Hepatic stellate cell (primary cell): Measurements from ENCODE around the gene AMN.
"Not testable (repeated sequence)": the region's sequence is repeated elsewhere in the genome, so short reads cannot be mapped to it uniquely, and the experiment has no call there.

Source experiments
- DNase-seq: peaks from one replicate; pipeline ENCODE4 v3.0.0; 2011; ENCODE audit warnings: low spot score

Gene AMN

DNA sequence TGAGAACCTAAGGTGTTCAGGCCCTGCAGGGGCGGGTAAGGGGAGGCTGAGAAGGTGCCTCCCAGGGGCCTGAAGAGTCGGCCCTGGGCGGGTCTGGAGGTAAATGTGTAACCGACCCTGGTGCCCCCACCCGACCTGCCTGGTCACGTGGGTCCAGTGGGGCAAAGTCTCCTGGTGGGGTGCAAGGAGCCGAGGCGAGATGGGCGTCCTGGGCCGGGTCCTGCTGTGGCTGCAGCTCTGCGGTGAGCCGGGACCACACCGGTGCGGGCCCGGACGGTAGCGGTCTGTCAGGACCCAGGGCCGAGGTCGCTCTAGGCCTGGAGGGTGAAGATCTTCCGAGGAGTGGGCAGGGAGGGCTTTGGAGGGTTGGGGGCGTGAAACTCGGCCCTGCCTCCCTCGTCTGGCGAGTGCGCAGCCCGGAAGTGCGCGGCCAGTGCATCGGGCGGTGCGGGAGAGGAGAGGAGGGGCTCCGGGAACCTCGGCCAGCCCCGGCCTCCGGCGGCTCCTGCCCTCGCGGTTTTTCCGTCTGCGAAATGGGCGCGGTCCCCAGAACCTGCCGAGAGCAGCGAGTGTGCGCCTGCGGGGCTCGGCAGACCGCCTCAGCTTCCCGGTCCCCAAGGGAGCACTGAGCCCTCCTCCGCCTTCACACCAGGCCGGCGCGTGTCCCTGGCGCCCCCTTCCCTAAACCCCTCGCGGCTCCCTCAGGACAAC is at the start of gene AMN:
AMN (plus strand) TSS at position 174 of the 711 bp plus-strand sequence; CDS start at position 200, 26 bp downstream.
- DNase-seq = no peak

GRCh38 chr14:102873131-102873530 is 49.3 kb upstream of the AMN start:
- DNase-seq = no peak

DNA sequence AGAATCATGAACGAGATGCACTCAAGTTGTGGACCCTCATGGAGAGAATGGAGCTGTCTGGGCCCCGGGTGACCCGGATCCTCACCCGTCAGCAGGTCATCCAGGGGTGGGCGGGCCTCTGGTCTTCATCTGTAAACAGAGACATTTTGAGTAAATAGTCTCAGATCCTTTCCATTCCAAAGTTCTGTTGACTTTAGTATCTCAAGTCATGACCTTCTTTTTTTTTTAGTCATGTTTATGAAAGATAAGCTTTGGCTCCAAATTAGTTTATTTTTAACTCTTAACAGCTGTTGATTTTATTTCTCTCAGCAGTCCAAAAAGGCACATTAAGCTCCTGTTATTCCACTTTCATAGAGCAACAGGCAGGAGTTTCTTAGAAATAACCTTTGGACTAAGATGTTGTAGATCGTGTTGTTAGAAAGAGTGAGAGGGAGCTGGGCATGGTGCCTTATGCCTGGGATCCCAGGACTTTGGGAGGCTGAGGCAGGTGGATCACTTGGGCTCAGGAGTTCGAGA is 48.9 kb upstream of the AMN start:
- no peak for DNase-seq

DNA sequence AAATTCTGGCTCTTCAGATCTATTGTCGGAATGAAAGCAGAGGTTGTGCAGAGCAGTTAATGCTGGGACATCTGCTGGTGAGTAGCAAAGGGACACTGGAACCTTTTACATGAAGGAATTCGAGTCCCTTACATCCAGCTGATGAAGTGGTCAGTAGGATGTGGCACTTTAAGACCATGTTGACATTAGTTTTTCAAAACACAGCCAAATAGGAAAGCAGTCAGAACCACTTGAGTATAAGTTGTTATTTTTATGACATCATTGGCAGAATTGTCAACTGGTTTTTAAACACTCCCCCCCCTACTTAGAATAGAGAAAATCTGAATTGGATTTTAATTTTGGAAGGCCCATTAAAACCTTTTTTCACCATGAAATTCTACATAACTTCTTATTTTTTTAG is 46.8 kb upstream of the AMN start:
- peak; percentile 27 for DNase-seq

DNA sequence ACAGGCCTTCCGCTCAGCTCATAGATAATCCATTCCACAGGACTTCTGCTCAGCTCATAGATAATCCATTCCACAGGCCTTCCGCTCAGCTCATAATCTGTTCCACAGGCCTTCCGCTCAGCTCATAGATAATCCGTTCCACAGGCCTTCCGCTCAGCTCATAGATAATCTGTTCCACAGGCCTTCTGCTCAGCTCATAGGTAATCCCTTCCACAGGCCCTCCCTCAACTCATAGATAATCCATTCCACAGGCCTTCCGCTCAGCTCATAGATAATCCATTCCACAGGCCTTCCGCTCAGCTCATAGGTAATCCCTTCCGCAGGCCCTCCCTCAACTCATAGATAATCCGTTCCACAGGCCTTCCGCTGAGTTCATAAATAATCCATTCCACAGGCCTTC is 45.0 kb upstream of the AMN start:
- DNase-seq = not testable (repeated sequence)

DNA sequence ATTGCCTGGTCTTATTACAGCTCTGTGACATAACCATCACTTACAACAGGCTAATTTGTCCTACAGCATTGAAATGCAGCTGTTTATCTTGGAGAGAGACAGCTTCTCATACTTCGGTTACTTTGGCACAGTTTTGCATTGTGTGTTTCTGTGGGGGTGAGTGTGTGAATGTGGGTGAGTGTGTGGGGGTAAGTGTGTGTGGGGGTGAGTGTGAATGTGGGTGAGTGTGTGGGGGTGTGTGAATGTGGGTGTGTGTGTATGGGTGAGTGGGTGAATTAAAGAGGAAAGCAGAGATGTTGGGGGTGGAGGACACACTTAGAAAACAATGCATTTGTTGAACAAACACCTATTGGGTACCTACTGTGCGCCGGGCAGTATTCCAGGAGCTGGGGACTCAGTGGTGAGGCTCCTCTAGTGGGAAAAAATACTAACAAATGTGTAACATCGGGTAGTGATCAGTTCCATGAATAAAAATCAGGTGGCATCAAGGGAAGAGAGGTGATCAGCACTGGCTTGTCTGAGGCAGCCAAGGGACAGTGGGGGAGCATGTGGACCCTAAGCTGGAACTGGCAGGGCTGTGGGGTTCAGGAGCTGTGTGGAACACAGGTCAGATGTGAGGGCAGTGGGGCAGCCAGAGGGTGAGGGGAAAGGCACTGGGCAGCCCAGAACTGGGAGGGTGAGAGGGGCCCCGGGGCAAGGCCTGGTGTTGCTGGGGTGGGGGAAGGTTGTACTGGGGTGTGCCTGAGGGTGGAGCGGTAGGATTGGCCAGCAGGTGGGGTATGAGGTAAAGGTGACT is 44.1 kb upstream of the AMN start:
- DNase-seq = no peak

DNA sequence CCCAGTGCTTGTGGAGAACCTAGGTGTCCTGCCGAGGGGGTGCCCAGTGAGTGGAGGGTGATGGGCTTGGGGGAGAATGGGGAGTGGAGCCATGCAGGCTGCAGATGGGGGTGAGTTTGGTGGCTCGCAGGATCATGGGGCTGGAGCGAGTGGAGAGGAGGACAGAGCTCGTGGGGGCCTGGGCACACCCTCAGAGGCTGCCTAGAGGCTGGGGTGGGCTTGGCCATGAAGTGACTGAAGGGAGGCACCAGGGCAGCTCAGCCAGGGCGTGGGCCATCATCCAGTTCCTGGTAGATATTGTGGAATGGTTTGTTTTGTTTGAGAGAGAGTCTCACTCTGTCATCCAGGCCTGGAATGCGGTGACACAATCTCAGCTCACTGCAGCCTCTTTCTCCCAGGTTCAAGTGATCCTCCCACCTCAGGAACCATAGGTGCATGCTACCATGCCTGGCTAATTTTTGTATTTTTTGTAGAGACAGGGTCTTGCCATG is 43.4 kb upstream of the AMN start:
- DNase-seq = peak; percentile 42

GRCh38 chr14:102882226-102882906 is 40.1 kb upstream of the AMN start:
- DNase-seq = no peak

GRCh38 chr14:102883089-102883541 is 39.3 kb upstream of the AMN start:
- DNase-seq = no peak

GRCh38 chr14:102883554-102883953 is 38.9 kb upstream of the AMN start:
- no peak for DNase-seq

- DNase-seq = no peak
Observed at GRCh38 chr14:102885737-102886447, 36.6 kb upstream of the AMN start.

GRCh38 chr14:102888748-102889147 is 33.7 kb upstream of the AMN start:
- DNase-seq = no peak

GRCh38 chr14:102889615-102890014 is 32.8 kb upstream of the AMN start:
- DNase-seq = no peak

DNA sequence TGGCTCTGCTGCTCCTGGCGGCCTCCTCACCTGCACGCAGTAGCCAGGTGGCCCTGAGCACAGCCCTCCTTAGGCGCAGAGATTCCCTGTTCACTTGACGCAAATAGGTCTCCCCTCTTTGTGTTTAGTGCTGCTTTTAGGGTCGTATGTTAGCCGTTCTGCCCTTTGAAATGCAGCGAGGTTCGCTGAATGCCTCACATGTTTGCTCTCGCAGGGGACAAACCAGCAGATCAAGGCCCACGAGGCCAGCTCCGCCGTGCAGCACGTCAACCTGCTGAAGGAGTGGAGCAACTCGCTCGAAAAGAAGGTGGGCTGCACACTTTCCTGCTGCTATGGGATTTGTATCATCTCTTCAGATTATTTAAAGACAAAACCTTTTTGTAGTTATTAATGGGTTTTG is 31.4 kb upstream of the AMN start:
- no peak for DNase-seq

- no peak for DNase-seq
Observed at GRCh38 chr14:102891556-102891955, 30.9 kb upstream of the AMN start.

DNA sequence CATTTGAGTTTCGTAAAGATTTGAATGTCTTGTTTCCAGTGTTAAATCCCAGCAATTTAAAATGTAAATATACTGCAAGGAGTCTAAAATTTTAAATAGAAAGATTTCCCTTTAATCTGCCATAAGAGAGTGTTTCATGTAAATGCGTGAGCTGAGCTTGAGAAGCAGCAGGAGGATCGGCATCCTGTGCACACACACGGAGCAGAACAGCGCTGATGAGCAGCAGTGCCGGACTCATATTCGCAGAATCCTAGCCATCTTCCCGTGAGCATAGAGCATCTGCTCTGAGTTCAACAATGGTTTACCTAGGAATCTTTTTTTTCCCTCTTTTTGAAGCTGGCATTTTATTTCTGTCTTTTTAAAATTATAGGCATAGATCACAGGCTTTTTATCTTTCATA is 29.8 kb upstream of the AMN start:
- DNase-seq = no peak

- peak; percentile 88 for DNase-seq
Observed at GRCh38 chr14:102893452-102893851, 29.0 kb upstream of the AMN start.

- not testable (repeated sequence) for DNase-seq
Observed at GRCh38 chr14:102896735-102897134, 25.7 kb upstream of the AMN start.

GRCh38 chr14:102897299-102898027 is 25.0 kb upstream of the AMN start:
- no peak for DNase-seq

- no peak for DNase-seq
Observed at GRCh38 chr14:102898298-102898697, 24.2 kb upstream of the AMN start.
